ENCODE measurements around the gene TUBA3E.

DNA sequence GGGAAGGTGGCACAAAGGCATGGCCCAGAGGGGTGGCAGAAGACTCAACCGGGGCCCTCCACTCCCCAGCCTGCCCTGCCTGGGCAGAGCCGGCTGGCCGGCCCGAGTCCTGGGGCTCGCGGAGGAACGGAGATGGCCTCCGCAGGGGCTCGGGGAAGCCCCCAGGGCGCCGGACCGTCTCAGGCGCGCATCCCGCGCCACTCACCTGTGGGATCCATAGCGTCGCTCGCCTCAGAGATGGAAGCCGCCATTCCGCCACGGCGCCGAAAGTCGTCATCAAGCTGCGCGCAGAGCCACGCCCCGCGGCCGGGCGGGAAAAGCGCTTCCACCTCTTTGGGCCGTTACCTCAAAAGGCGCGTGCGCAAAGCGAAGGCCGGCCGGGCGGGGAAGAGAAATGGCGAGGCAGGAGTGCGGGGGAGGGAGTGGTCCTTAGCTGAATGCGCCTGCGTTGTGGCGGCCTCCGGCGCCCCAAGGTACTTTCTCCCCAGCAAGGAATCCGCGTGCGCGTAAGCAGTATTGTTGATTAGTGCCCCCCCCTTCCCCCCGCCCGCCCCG lies 16.8 kb downstream of the TUBA3E start, which contains the start of gene SMPD4:
- TF ChIP-seq, protein P1, sequence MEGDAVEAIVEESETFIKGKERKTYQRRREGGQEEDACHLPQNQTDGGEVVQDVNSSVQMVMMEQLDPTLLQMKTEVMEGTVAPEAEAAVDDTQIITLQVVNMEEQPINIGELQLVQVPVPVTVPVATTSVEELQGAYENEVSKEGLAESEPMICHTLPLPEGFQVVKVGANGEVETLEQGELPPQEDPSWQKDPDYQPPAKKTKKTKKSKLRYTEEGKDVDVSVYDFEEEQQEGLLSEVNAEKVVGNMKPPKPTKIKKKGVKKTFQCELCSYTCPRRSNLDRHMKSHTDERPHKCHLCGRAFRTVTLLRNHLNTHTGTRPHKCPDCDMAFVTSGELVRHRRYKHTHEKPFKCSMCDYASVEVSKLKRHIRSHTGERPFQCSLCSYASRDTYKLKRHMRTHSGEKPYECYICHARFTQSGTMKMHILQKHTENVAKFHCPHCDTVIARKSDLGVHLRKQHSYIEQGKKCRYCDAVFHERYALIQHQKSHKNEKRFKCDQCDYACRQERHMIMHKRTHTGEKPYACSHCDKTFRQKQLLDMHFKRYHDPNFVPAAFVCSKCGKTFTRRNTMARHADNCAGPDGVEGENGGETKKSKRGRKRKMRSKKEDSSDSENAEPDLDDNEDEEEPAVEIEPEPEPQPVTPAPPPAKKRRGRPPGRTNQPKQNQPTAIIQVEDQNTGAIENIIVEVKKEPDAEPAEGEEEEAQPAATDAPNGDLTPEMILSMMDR (IDR thresholded peaks at IDR 0.05): no peak
- no peak for TF ChIP-seq POLR2A (IDR thresholded peaks at IDR 0.05)

Data from lower leg skin (tissue), 3 donors.